A549 (cell line): ENCODE results near the gene TMEM117. TPM values are rescaled to one million over a fixed set of nuclear protein-coding genes. Genes with fewer than 3 reads are reported as not detected.
A peak's percentile ranks its signal among the peaks of the same experiment; 100 is the strongest.

Experiments
- ATAC-seq, 2 experiments: fragments of 200-7000 bp in 1 of 2; fragments of >200 bp in 1 of 2; cut with Nextera tagmentation in 1 of 2; cut with Tn5 transposase in 1 of 2; 3 replicates each; pipeline versions ENCODE4 v1.8.0 to v1.9.1; 2018 to 2020; ENCODE audit warnings: mild to moderate bottlenecking in 1 of 2, moderate library complexity in 1 of 2
- CTCF ChIA-PET: fragments of 300-600 bp; sonication (Branson Sonifier 250); formaldehyde crosslinking; extraction: SDS; loops from one replicate; lab custom pipeline; 2021; ENCODE audit warnings: antibody characterized with exemption, inconsistent platforms; lab: Yijun Ruan, JAX
- POLR2A ChIA-PET: fragments of 350-600 bp; formaldehyde crosslinking; extraction: SDS; loops from one replicate; lab custom pipeline; 2021; ENCODE audit warnings: antibody characterized with exemption, inconsistent platforms; lab: Yijun Ruan, JAX
- DNase-seq, 2 experiments: peaks; one replicate each; pipeline versions ENCODE4 v3.0.0 to v3.0.0-alpha.2; 2011 to 2016; ENCODE audit warnings: low read depth in 1 of 2, low spot score in 1 of 2
- FAIRE-seq: peaks from 2 replicates; lab custom pipeline; 2011; peaks lifted over from hg19 to GRCh38; lab: Jason Lieb, UNC
- H3K27ac ChIP-seq, 2 experiments: fragments of >200 bp; sonication (Bioruptor Twin); formaldehyde crosslinking; 3 replicates each; pipeline ENCODE4 v1.5.1; 2016 to 2017
- H3K4me1 ChIP-seq: fragments of >200 bp; sonication (Bioruptor Twin); formaldehyde crosslinking; 3 replicates; pipeline ENCODE4 v1.6.1; 2016
- H3K4me2 ChIP-seq: fragments of >200 bp; sonication (Bioruptor Twin); formaldehyde crosslinking; 3 replicates; pipeline ENCODE4 v1.6.1; 2016
- H3K4me3 ChIP-seq: fragments of >200 bp; sonication (Bioruptor Twin); formaldehyde crosslinking; 3 replicates; pipeline ENCODE4 v1.5.1; 2016
- H3K9me3 ChIP-seq: fragments of >200 bp; sonication (Bioruptor Twin); formaldehyde crosslinking; 3 replicates; pipeline ENCODE4 v1.6.1; 2016
- CBX2 ChIP-seq: fragments of 200-600 bp; sonication (generic); IDR thresholded peaks from 2 replicates; pipeline ENCODE4 v1.6.1; 2016; ENCODE audit warnings: low read depth, mild to moderate bottlenecking, borderline replicate concordance
- CTCF ChIP-seq: fragments of >200 bp; sonication (Bioruptor Twin); formaldehyde crosslinking; IDR thresholded peaks from 3 replicates; pipeline ENCODE4 v1.5.1; 2016
- E2F6 ChIP-seq: IDR thresholded peaks from 2 replicates; pipeline ENCODE4 v1.6.1; 2012; ENCODE audit warnings: low read depth, borderline replicate concordance
- EHMT2 ChIP-seq: fragments of 200-600 bp; sonication (generic); IDR thresholded peaks from 2 replicates; pipeline ENCODE4 v1.6.1; 2016; ENCODE audit warnings: antibody characterized with exemption, low read depth, mild to moderate bottlenecking, moderate library complexity
- ELK1 ChIP-seq: fragments of 150-350 bp; IDR thresholded peaks from 2 replicates; pipeline ENCODE4 v1.6.1; 2014; ENCODE audit warnings: low read depth, mild to moderate bottlenecking, low read length
- ESRRA ChIP-seq: fragments of 150-350 bp; IDR thresholded peaks from 2 replicates; pipeline ENCODE4 v1.6.1; 2014; ENCODE audit warnings: mild to moderate bottlenecking, low read length, borderline replicate concordance
- FOSL2 ChIP-seq, 2 experiments: fragments of 450-650 bp in 1 of 2; fragments of >200 bp in 1 of 2; sonication (Bioruptor Twin) in 1 of 2; formaldehyde crosslinking; IDR thresholded peaks; 2 replicates each; pipeline versions ENCODE4 v1.5.0 to v1.6.1; 2016 to 2020; ENCODE audit warnings: mild to moderate bottlenecking in 1 of 2, moderate library complexity in 1 of 2
- FOXS1 ChIP-seq: fragments of 250-450 bp; sonication (Bioruptor Pico); IDR thresholded peaks from 2 replicates; pipeline ENCODE4 v1.5.0; 2020; ENCODE audit warnings: mild to moderate bottlenecking, moderate library complexity
- HDAC2 ChIP-seq: fragments of 200-600 bp; sonication (generic); IDR thresholded peaks from 2 replicates; pipeline ENCODE4 v1.6.1; 2016
- HEYL ChIP-seq: fragments of 250-450 bp; sonication (Bioruptor Pico); IDR thresholded peaks from 2 replicates; pipeline ENCODE4 v1.8.0; 2021; ENCODE audit warnings: mild to moderate bottlenecking, moderate library complexity
- HOXA7 ChIP-seq: fragments of 250-450 bp; sonication (Bioruptor Pico); IDR thresholded peaks from 2 replicates; pipeline ENCODE4 v1.5.0; 2020; ENCODE audit warnings: mild to moderate bottlenecking, moderate library complexity
- HOXB5 ChIP-seq: fragments of 250-450 bp; sonication (Bioruptor Pico); IDR thresholded peaks from 2 replicates; pipeline ENCODE4 v1.5.0; 2020; ENCODE audit warnings: mild to moderate bottlenecking, moderate library complexity
- JUN ChIP-seq, 2 experiments: fragments of >200 bp; sonication (Bioruptor Twin); formaldehyde crosslinking; IDR thresholded peaks; 2 replicates in 1 of 2; 3 replicates in 1 of 2; pipeline ENCODE4 v1.6.1; 2016 to 2017
- JUNB ChIP-seq: fragments of >200 bp; sonication (Bioruptor Twin); formaldehyde crosslinking; IDR thresholded peaks from 2 replicates; pipeline ENCODE4 v1.6.1; 2016
- KDM5A ChIP-seq: fragments of 200-600 bp; sonication (generic); IDR thresholded peaks from 2 replicates; pipeline ENCODE4 v1.6.1; 2016; ENCODE audit warnings: antibody characterized with exemption, mild to moderate bottlenecking
- MAFK ChIP-seq: fragments of 450-650 bp; IDR thresholded peaks from 2 replicates; pipeline ENCODE4 v1.6.1; 2014; ENCODE audit not compliant: partially characterized antibody
- NPAS2 ChIP-seq: fragments of 250-450 bp; sonication (Bioruptor Pico); IDR thresholded peaks from 2 replicates; pipeline ENCODE4 v1.8.0; 2022; ENCODE audit warnings: mild to moderate bottlenecking, moderate library complexity, borderline replicate concordance
- NR3C1 ChIP-seq: fragments of >200 bp; sonication (Bioruptor Twin); formaldehyde crosslinking; IDR thresholded peaks from 3 replicates; pipeline ENCODE4 v1.6.1; 2017
- POLR2AphosphoS2 ChIP-seq: conservative IDR thresholded peaks from 2 replicates; pipeline ENCODE4 v1.6.1; 2012; ENCODE audit warnings: low read length, improper control_type of control experiment, inconsistent platforms
- RAD21 ChIP-seq, 2 experiments: fragments of >200 bp in 1 of 2; sonication (Bioruptor Twin) in 1 of 2; formaldehyde crosslinking in 1 of 2; IDR thresholded peaks in 1 of 2; conservative IDR thresholded peaks in 1 of 2; 2 replicates in 1 of 2; 3 replicates in 1 of 2; pipeline ENCODE4 v1.6.1; 2012 to 2018; ENCODE audit warnings: inconsistent platforms in 1 of 2
- RFX5 ChIP-seq: fragments of 450-650 bp; IDR thresholded peaks from 2 replicates; pipeline ENCODE4 v1.7.1; 2014; ENCODE audit warnings: antibody characterized with exemption, mild to moderate bottlenecking, moderate library complexity
- SREBF2 ChIP-seq: fragments of 450-650 bp; IDR thresholded peaks from 2 replicates; pipeline ENCODE4 v1.6.1; 2014; ENCODE audit warnings: mild to moderate bottlenecking, moderate library complexity
- USF2 ChIP-seq: fragments of 450-650 bp; IDR thresholded peaks from 2 replicates; pipeline ENCODE4 v1.6.1; 2014; ENCODE audit warnings: antibody characterized with exemption
- ZNF302 ChIP-seq: fragments of 250-450 bp; sonication (Bioruptor Pico); IDR thresholded peaks from 2 replicates; pipeline ENCODE4 v1.9.0; 2021; ENCODE audit warnings: inconsistent platforms, mild to moderate bottlenecking, moderate library complexity
- ZSCAN20 ChIP-seq: fragments of 250-450 bp; sonication (Bioruptor Pico); IDR thresholded peaks from 2 replicates; pipeline ENCODE4 v1.8.0; 2022; ENCODE audit warnings: mild to moderate bottlenecking, moderate library complexity
- WGBS: methylation state at CpG from one replicate; pipeline ENCODE4 v1.1.6; 2017; ENCODE audit errors: missing lambda C conversion rate; 5-methylcytosine and 5-hydroxymethylcytosine counted together
- polyA plus RNA-seq, 4 experiments: library from polyadenylated mRNA; depleted of rRNA in 3 of 4; stranded (reverse); fragments of >200 nt; fragmentation: RNase III in 1 of 4; extraction: RNeasy Plus Mini Kit Qiagen cat#74134 plus additional on column Dnase treatment in 1 of 4; gene quantifications; 2 replicates in 3 of 4; 3 replicates in 1 of 4; pipeline ENCODE4 v1.2.3, GENCODE V29; 2011 to 2017

The TMEM117 gene
- polyA plus RNA-seq, 2 of the 4 experiments (the other 2 are of a cell fraction) = 2.1 to 4.6 TPM

GRCh38 chr12:43848786-43849185 is 12.9 kb downstream of the TMEM117 start:
- 94% methylated on average over 3 of the region's 3 CpGs for WGBS
- Histone ChIP-seq H3K4me2 (no peak overlapping the region), H3K27ac (no peak overlapping the region), H3K4me1 (peaks cover 9% of the 10 kb centered on the region), H3K9me3 (no peaks in the 10 kb centered on the region), H3K4me3 (no peak overlapping the region)
- TF ChIP-seq USF2 (0 out of 2 replicates have a peak, but pooled peaks have one; percentile 19), FOSL2 (IDR thresholded peaks at IDR 0.05) (no peak), FOSL2 (CRISPR knock-in tag; IDR thresholded peaks at IDR 0.05) (no peak)
- ChIA-PET CTCF (no interaction called here), POLR2A (no interaction called here)
- no peak for FAIRE-seq
- peak in 1 of 2 experiments; percentile 7 for DNase-seq
- ATAC-seq = no peak

GRCh38 chr12:43852744-43853143 is 16.9 kb downstream of the TMEM117 start:
- no peak for FAIRE-seq
- ATAC-seq = no peak
- TF ChIP-seq JUN (IDR thresholded peaks at IDR 0.05) (no peak), POLR2AphosphoS2 (no peak), NPAS2 (no peak), RAD21 (conservative IDR thresholded peaks at IDR 0.05 in 1 of 2, IDR thresholded peaks at IDR 0.05 in 1 of 2) (no peak), HOXA7 (CRISPR knock-in tag) (no peak), NR3C1 (no peak), MAFK (no peak), ZNF302 (CRISPR knock-in tag) (no peak), ELK1 (no peak), FOXS1 (CRISPR knock-in tag) (no peak), ZSCAN20 (CRISPR knock-in tag) (no peak), JUNB (no peak)
- peaks cover under 1% of the 10 kb centered on the region; the same call in 2 of the 3 replicates for H3K4me1 ChIP-seq
- no peak for DNase-seq
- ChIA-PET CTCF (interaction anchor here (0.5 kb wide), 1 partner anchor 1730 kb away, joined by 3 read pairs; no protein-coding TSS in a partner anchor), POLR2A (no interaction called here)
- H3K9me3 ChIP-seq = no peaks in the 10 kb centered on the region
- H3K27ac ChIP-seq = no peak overlapping the region
- 74% methylated on average over 1 of the region's 1 CpG for WGBS
- H3K4me3 ChIP-seq = no peak overlapping the region
- H3K4me2 ChIP-seq = no peak overlapping the region

- CTCF ChIA-PET = interaction anchor here (0.6 kb wide), 1 partner anchor 318 kb away, joined by 3 read pairs; no protein-coding TSS in a partner anchor
- FAIRE-seq = no peak
- TF ChIP-seq ESRRA (no peak), CTCF (no peak), POLR2AphosphoS2 (no peak), HEYL (CRISPR knock-in tag) (no peak), EHMT2 (no peak), SREBF2 (no peak), NR3C1 (no peak), HOXB5 (CRISPR knock-in tag) (no peak), MAFK (no peak), USF2 (no peak), CBX2 (no peak), RFX5 (no peak), HDAC2 (no peak), KDM5A (no peak), E2F6 (no peak)
Observed at GRCh38 chr12:43856972-43857371, 21.1 kb downstream of the TMEM117 start.

More at GRCh38 chr12:43856972-43857371, 21.1 kb downstream of the TMEM117 start:
- DNase-seq (no peak), ATAC-seq (no peak)
- WGBS = 62% methylated on average over 2 of the region's 2 CpGs
- Histone ChIP-seq H3K27ac (no peak overlapping the region), H3K4me2 (no peak overlapping the region), H3K9me3 (no peaks in the 10 kb centered on the region), H3K4me3 (no peak overlapping the region), H3K4me1 (no peaks in the 10 kb centered on the region)
- POLR2A ChIA-PET = no interaction called here
